B cell (primary cell): ENCODE results near the gene GALNT11. TPM values are rescaled to one million over a fixed set of nuclear protein-coding genes. Genes with fewer than 3 reads are reported as not detected.

Experiments used
- ATAC-seq: fragments of 200-7000 bp; cut with Tn5 transposase; one replicate; pipeline ENCODE4 v1.10.0; 2021; ENCODE audit warnings: low read depth, mild to moderate bottlenecking, moderate number of reproducible peaks, moderate library complexity
- CTCF ChIA-PET: fragments of 350-600 bp; sonication (Branson Sonifier 250); formaldehyde crosslinking; loops from one replicate; lab custom pipeline; 2021; ENCODE audit warnings: antibody characterized with exemption, inconsistent platforms; lab: Charles Lee
- POLR2A ChIA-PET: fragments of 350-600 bp; sonication (Branson Sonifier 250); formaldehyde crosslinking; loops from one replicate; lab custom pipeline; 2021; ENCODE audit warnings: antibody characterized with exemption; lab: Charles Lee
- DNase-seq: peaks from one replicate; pipeline ENCODE4 v3.0.0; 2013
- H2AFZ ChIP-seq: 2 replicates; pipeline ENCODE4 v1.6.1; 2012; ENCODE audit warnings: mild to moderate bottlenecking, low read depth, low read length; ENCODE audit not compliant: insufficient read depth, poor library complexity, severe bottlenecking
- H3K27ac ChIP-seq, 2 donors: 1 replicate in 1 of 2; 2 replicates in 1 of 2; pipeline ENCODE4 v1.5.1; 2012 to 2013; ENCODE audit warnings: low read length in 2 of 2, mild to moderate bottlenecking in 2 of 2, moderate library complexity in 1 of 2
- H3K27me3 ChIP-seq, 4 experiments: fragments of 200-600 bp in 1 of 4; sonication (generic) in 1 of 4; replicated peaks in 1 of 4; 1 replicate in 2 of 4; 2 replicates in 2 of 4; pipeline versions ENCODE4 v1.6.1 to v1.7.0; 2013 to 2016; ENCODE audit warnings: low read length in 3 of 4, mild to moderate bottlenecking in 2 of 4, mixed read lengths in 1 of 4, moderate library complexity in 1 of 4; ENCODE audit not compliant: insufficient read depth in 4 of 4, control insufficient read depth in 3 of 4; ENCODE audit errors: control extremely low read depth in 1 of 4
- H3K36me3 ChIP-seq, 2 experiments: replicated peaks in 1 of 2; 1 replicate in 1 of 2; 2 replicates in 1 of 2; pipeline versions ENCODE4 v1.6.1 to v1.7.1; 2013; ENCODE audit warnings: low read length in 1 of 2; ENCODE audit not compliant: insufficient read depth in 2 of 2, control insufficient read depth in 1 of 2; ENCODE audit errors: control extremely low read depth in 1 of 2, extremely low read depth in 1 of 2
- H3K4me1 ChIP-seq, 2 donors: fragments of 200-600 bp in 1 of 2; sonication (generic) in 1 of 2; 1 replicate in 1 of 2; 2 replicates in 1 of 2; pipeline versions ENCODE4 v1.5.1 to v1.6.1; 2013 to 2017; ENCODE audit warnings: low read length in 2 of 2; ENCODE audit not compliant: control insufficient read depth in 2 of 2, insufficient read depth in 2 of 2
- H3K4me2 ChIP-seq: replicated peaks from 2 replicates; pipeline ENCODE3; 2012; ENCODE audit warnings: mild to moderate bottlenecking, low read depth, low read length; ENCODE audit not compliant: poor library complexity, severe bottlenecking
- H3K4me3 ChIP-seq, 5 experiments: fragments of 200-600 bp in 1 of 5; sonication (generic) in 1 of 5; 1 replicate in 3 of 5; 2 replicates in 2 of 5; pipeline versions ENCODE4 v1.5.1 to v1.7.0; 2011 to 2016; ENCODE audit warnings: low read length in 4 of 5, mild to moderate bottlenecking in 4 of 5, low read depth in 2 of 5, control low read depth in 1 of 5, moderate library complexity in 1 of 5; ENCODE audit not compliant: insufficient read depth in 1 of 5; ENCODE audit errors: control extremely low read depth in 1 of 5, extremely low read depth in 1 of 5
- H3K79me2 ChIP-seq: fragments of 200-600 bp; sonication (generic); one replicate; pipeline ENCODE4 v1.6.0; 2016; ENCODE audit warnings: low read length; ENCODE audit not compliant: control insufficient read depth, insufficient read depth
- H3K9ac ChIP-seq: fragments of 200-600 bp; sonication (generic); 2 replicates; pipeline ENCODE4 v1.6.1; 2017; ENCODE audit warnings: mild to moderate bottlenecking, low read length, moderate library complexity
- H3K9me3 ChIP-seq, 3 donors: one replicate each; pipeline versions ENCODE4 v1.6.1 to v1.7.1; 2013; ENCODE audit warnings: low read length in 2 of 3; ENCODE audit not compliant: control insufficient read depth in 2 of 3, insufficient read depth in 1 of 3; ENCODE audit errors: control extremely low read depth in 1 of 3
- H4K20me1 ChIP-seq: 2 replicates; pipeline ENCODE4 v1.6.0; 2012; ENCODE audit warnings: mild to moderate bottlenecking, low read length; ENCODE audit not compliant: insufficient read depth, control insufficient read depth, poor library complexity, severe bottlenecking
- H3K27ac Mint-ChIP-seq: one replicate; pipeline ENCODE4 v1.8.0; 2021; ENCODE audit warnings: mixed read lengths
- H3K27me3 Mint-ChIP-seq: one replicate; pipeline ENCODE4 v1.8.0; 2021; ENCODE audit warnings: mixed read lengths
- H3K4me1 Mint-ChIP-seq: one replicate; pipeline ENCODE4 v1.8.0; 2021; ENCODE audit warnings: mixed read lengths
- H3K4me3 Mint-ChIP-seq: one replicate; pipeline ENCODE4 v1.8.0; 2021; ENCODE audit warnings: mixed read lengths
- H3K9me3 Mint-ChIP-seq: one replicate; pipeline ENCODE4 v1.8.0; 2022; ENCODE audit warnings: mixed read lengths; ENCODE audit not compliant: insufficient read depth
- EZH2 ChIP-seq: IDR thresholded peaks from 2 replicates; pipeline ENCODE4 v1.6.1; 2012; ENCODE audit warnings: borderline replicate concordance, low read depth, mild to moderate bottlenecking, moderate library complexity, low read length; ENCODE audit not compliant: insufficient read depth, poor library complexity, severe bottlenecking
- WGBS: methylation state at CpG from one replicate; pipeline ENCODE4 v1.1.5; 2013; ENCODE audit warnings: missing lambda C conversion rate; ENCODE audit not compliant: insufficient coverage; 5-methylcytosine and 5-hydroxymethylcytosine counted together
- intact Hi-C: fragments of 100-400 bp; cut with micrococcal nuclease; formaldehyde crosslinking; loops from one replicate; pipeline ENCODE4 v1.10.0; 2022
- polyA plus RNA-seq: library from polyadenylated mRNA; depleted of rRNA; stranded (reverse); fragments of >200 nt; gene quantifications from 2 replicates; pipeline ENCODE4 v1.2.3, GENCODE V29; 2012
- total RNA-seq, 2 donors: library from RNA; stranded (reverse); fragments of 120-200 nt in 1 of 2; gene quantifications; 1 replicate in 1 of 2; 2 replicates in 1 of 2; pipeline versions ENCODE4 v1.2.3 to v1.2.4, GENCODE V29; 2013 to 2022
- TF ChIP-seq, protein P1 (sequence below): fragments of 200-600 bp; IDR thresholded peaks from one replicate; pipeline ENCODE4 v1.8.0; 2022; ENCODE audit warnings: antibody characterized with exemption, mild to moderate bottlenecking

GALNT11 gene
- total and polyA plus RNA-seq, 2 donors (not counting 1 experiment from before 2014, with no cell fraction given): 13.8 to 14.5 TPM

DNA sequence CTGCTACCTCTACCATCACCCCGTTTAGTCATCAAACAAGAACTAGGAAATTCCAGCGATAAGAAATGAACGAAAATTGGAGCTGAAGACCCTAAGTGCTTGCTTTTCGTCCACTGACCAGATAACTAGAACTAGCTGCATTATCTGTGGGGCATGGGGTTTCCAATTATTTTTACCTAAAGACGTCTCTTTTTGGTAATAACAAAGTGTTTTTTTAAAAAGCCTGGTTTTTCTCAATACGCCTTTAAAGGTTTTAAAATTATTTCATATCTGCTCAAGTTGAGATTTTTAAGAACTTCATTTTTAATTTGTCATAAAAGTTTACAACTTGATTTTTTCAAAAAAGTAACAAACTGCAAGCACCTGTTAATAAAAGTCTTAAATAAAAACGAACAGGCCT lies 104.2 kb downstream of the GALNT11 start:
- Histone ChIP-seq H3K27ac (no peak overlapping the region), H4K20me1 (no peaks in the 10 kb centered on the region), H3K4me1 (no peaks in the 10 kb centered on the region), H3K9me3 (peaks cover 3 to 20% (median 4%) of the 10 kb centered on the region in 3 donors), H3K79me2 (no peaks in the 10 kb centered on the region), H3K4me3 (no peak overlapping the region), H3K9ac (no peak overlapping the region), H2AFZ (no peak overlapping the region), H3K4me2 (no peak overlapping the region), H3K27me3 (no peaks in the 10 kb centered on the region), H3K36me3 (peaks cover 0 to 43% of the 10 kb centered on the region in 2 experiments)
- ChIA-PET POLR2A (no interaction called here), CTCF (interaction anchor here (0.6 kb wide), 1 partner anchor 775 kb away, joined by 3 read pairs; no protein-coding TSS in a partner anchor)
- no peak for TF ChIP-seq EZH2
- TF ChIP-seq, protein P1, sequence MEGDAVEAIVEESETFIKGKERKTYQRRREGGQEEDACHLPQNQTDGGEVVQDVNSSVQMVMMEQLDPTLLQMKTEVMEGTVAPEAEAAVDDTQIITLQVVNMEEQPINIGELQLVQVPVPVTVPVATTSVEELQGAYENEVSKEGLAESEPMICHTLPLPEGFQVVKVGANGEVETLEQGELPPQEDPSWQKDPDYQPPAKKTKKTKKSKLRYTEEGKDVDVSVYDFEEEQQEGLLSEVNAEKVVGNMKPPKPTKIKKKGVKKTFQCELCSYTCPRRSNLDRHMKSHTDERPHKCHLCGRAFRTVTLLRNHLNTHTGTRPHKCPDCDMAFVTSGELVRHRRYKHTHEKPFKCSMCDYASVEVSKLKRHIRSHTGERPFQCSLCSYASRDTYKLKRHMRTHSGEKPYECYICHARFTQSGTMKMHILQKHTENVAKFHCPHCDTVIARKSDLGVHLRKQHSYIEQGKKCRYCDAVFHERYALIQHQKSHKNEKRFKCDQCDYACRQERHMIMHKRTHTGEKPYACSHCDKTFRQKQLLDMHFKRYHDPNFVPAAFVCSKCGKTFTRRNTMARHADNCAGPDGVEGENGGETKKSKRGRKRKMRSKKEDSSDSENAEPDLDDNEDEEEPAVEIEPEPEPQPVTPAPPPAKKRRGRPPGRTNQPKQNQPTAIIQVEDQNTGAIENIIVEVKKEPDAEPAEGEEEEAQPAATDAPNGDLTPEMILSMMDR: no peak
- Mint-ChIP-seq H3K27me3 (no peaks in the 10 kb centered on the region), H3K4me3 (no peak overlapping the region), H3K9me3 (no peaks in the 10 kb centered on the region), H3K27ac (no peak overlapping the region), H3K4me1 (no peaks in the 10 kb centered on the region)
- intact Hi-C loops: no loop called here
- 100% methylated on average over 1 of the region's 7 CpGs for WGBS
- ATAC-seq (no peak), DNase-seq (no peak)

DNA sequence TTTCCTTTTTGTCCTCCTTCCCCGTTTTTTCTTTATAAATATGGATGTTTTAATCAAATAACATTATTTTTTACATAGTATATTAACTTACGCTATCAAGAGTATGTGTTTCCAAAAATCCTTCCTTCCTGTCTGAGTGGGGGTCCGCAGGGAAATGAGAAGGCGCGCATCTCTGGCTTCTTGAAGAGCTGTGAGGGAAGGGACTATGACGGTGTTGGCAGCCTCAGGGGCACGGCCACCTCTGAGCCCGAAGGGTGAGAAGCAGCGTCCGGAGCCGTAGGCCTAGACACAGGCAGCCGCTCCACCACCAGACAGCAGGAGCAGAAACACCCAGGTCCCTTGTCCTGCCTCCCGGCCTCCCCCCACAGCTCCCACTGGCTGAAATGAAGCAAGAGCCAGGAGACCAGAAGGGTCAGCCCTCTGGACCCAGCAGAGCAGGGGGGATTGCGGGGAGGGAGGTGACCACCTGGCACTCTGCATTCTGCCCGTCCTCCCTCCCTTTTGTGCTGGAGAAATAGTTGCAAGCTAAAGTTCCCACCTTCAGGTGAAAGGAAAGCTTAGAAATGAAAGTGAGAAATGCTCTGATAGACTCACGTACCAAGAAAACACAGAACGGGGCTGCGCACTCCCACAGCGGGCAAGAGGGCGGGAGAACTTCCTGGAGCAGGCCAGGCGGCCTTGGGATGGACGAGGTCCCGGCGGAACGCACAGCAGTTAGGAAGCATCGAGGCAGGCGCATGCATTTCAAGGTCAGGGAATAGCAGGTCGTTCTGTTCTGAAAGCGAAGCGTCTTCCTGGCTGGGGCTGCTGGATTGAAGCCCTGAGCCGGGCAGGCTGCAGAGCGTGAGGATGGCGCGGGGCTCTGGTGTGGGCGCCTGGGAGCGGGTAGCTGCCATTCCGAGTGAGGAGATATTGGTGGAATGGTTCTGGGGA lies 105.5 kb downstream of the GALNT11 start:
- H3K4me1 Mint-ChIP-seq: no peaks in the 10 kb centered on the region
- intact Hi-C loops: no loop called here
- no peak overlapping the region for H3K9ac ChIP-seq
- H3K27me3 Mint-ChIP-seq: no peaks in the 10 kb centered on the region
- H3K4me3 ChIP-seq: no peak overlapping the region
- H3K4me1 ChIP-seq: no peaks in the 10 kb centered on the region
- no peaks in the 10 kb centered on the region for H4K20me1 ChIP-seq
- H3K36me3 ChIP-seq: peaks cover 0 to 34% of the 10 kb centered on the region in 2 experiments
- no peaks in the 10 kb centered on the region for H3K9me3 Mint-ChIP-seq
- H3K27me3 ChIP-seq: no peaks in the 10 kb centered on the region
- WGBS: 97% methylated on average over 33 of the region's 37 CpGs
- H3K79me2 ChIP-seq: no peaks in the 10 kb centered on the region
- ChIA-PET POLR2A (no interaction called here), CTCF (no interaction called here)
- H3K27ac ChIP-seq: no peak overlapping the region
- H3K9me3 ChIP-seq: peaks cover 0 to 20% (median 0%) of the 10 kb centered on the region in 3 donors
- H3K4me2 ChIP-seq: no peak overlapping the region
- no peak for TF ChIP-seq EZH2
- TF ChIP-seq, protein P1: no peak
- H2AFZ ChIP-seq: no peak overlapping the region
- no peak overlapping the region for H3K27ac Mint-ChIP-seq
- no peak overlapping the region for H3K4me3 Mint-ChIP-seq
- DNase-seq (no peak), ATAC-seq (no peak)
